Pancreas (tissue), 10 donors: Measurements from ENCODE around the gene SH3BP2. TPM values are rescaled to one million over a fixed set of nuclear protein-coding genes. Genes with fewer than 3 reads are reported as not detected.

Experiments
- ATAC-seq, 4 donors: fragments of 200-7000 bp; cut with Tn5 transposase; one replicate each; pipeline versions ENCODE4 v1.8.0 to v1.9.1; 2020; ENCODE audit warnings: mild to moderate bottlenecking in 4 of 4, moderate library complexity in 4 of 4
- DNase-seq, 6 donors: peaks; one replicate each; pipeline ENCODE4 v3.0.0-alpha.2; 2020
- FAIRE-seq: peaks from 2 replicates; lab custom pipeline; 2012; peaks lifted over from hg19 to GRCh38; lab: Jason Lieb, UNC
- H3K27ac ChIP-seq, 4 donors: fragments of 200-600 bp; sonication (generic); 1 replicate in 3 of 4; 2 replicates in 1 of 4; pipeline versions ENCODE4 v1.5.0 to v1.8.0; 2020
- H3K27me3 ChIP-seq, 4 donors: fragments of 200-600 bp; one replicate each; pipeline ENCODE4 v1.8.0; 2021
- H3K36me3 ChIP-seq, 3 donors: fragments of 200-600 bp; sonication (generic) in 1 of 3; one replicate each; pipeline versions ENCODE4 v1.5.0 to v1.8.0; 2020 to 2021
- H3K4me1 ChIP-seq, 3 donors: fragments of 200-600 bp; one replicate each; pipeline ENCODE4 v1.8.0; 2021
- H3K4me3 ChIP-seq, 4 donors: fragments of 200-600 bp; sonication (generic) in 2 of 4; one replicate each; pipeline versions ENCODE4 v1.5.0 to v1.8.0; 2020 to 2021
- H3K9me3 ChIP-seq, 4 donors: fragments of 200-600 bp; one replicate each; pipeline ENCODE4 v1.8.0; 2021
- CTCF ChIP-seq, 4 donors: fragments of 200-600 bp; sonication (generic) in 3 of 4; IDR thresholded peaks; one replicate each; pipeline versions ENCODE4 v1.5.0 to v1.8.0; 2021; ENCODE audit warnings: antibody characterized with exemption in 4 of 4
- WGBS, 2 donors: extraction: QIAGEN DNeasy Blood & Tissue Kit; methylation state at CpG; one replicate each; pipeline ENCODE4 v1.1.7; 2013; 5-methylcytosine and 5-hydroxymethylcytosine counted together
- intact Hi-C, 3 donors: fragments of 100-400 bp; cut with DNase I; formaldehyde crosslinking; loops; one replicate each; pipeline versions ENCODE4 v1.11.1 to v1.14.2; 2022
- polyA plus RNA-seq, 2 donors: library from polyadenylated mRNA; stranded (reverse); fragments of 200-250 nt; gene quantifications; one replicate each; pipeline ENCODE4 v1.2.3, GENCODE V29; 2013
- total RNA-seq, 6 donors: library from RNA; stranded (reverse); fragmentation: NEBNext Ultra II Directional in 4 of 6; extraction: Animal tissue kit (Norgen Biotek cat#: 25700) in 4 of 6; gene quantifications; one replicate each; pipeline versions ENCODE4 v1.2.1 to v1.2.4, GENCODE V29; 2021 to 2023
- donor health status: healthy with polysubstance abuse.
- donor health status: DM: no; HTN: no; CAD: no; lungs with moderate emphysema.
- donor health status: DM: no; HTN: no; CAD: no.
- donor health status: control.
- donor health status: control.
- donor health status: Bipolar disorder and iron deficiency.
- donor health status: DM: yes; HTN: yes; CAD: no.
- donor health status: DM: no; HTN: no; CAD: no.
- donor health status: DM: no; HTN: no; CAD: no.
- donor health status: DM: yes; HTN: yes; CAD: no.

The SH3BP2 gene
- total and polyA plus RNA-seq, 8 donors: 12.3 to 56.5 (median 27.0) TPM

GRCh38 chr4:2823671-2824328 lies 30.9 kb downstream of the SH3BP2 start:
- DNase-seq (peak in 2 of 6 donors; percentile 45 to 64), FAIRE-seq (no peak), ATAC-seq (peak in 1 of 4 donors; percentile 25)
- 88 to 92% methylated on average over 14 of the region's 14 CpGs for WGBS, 2 donors
- Histone ChIP-seq H3K4me1 (peaks cover 0 to 4% (median 0%) of the 10 kb centered on the region in 3 donors), H3K9me3 (no peaks in the 10 kb centered on the region), H3K4me3 (no peak overlapping the region), H3K36me3 (peaks cover 0 to 13% (median 9%) of the 10 kb centered on the region in 3 donors), H3K27ac (no peak overlapping the region), H3K27me3 (no peaks in the 10 kb centered on the region)
- TF ChIP-seq CTCF (IDR thresholded peaks at IDR 0.05): no peak
- intact Hi-C loops: no loop called here

GRCh38 chr4:2824329-2824835 lies 31.5 kb downstream of the SH3BP2 start:
- DNase-seq (peak in 3 of 6 donors; percentile 34 to 67 (median 51)), FAIRE-seq (no peak), ATAC-seq (no peak)
- Histone ChIP-seq H3K9me3 (no peaks in the 10 kb centered on the region), H3K36me3 (peaks cover 0 to 13% (median 9%) of the 10 kb centered on the region in 3 donors), H3K27me3 (no peaks in the 10 kb centered on the region), H3K4me1 (no peaks in the 10 kb centered on the region), H3K4me3 (no peak overlapping the region), H3K27ac (no peak overlapping the region)
- intact Hi-C loops: no loop called here
- TF ChIP-seq CTCF (IDR thresholded peaks at IDR 0.05): no peak
- 89 to 92% methylated on average over 21 to 24 of the region's 24 CpGs for WGBS, 2 donors

GRCh38 chr4:2824836-2825381 lies 32.0 kb downstream of the SH3BP2 start:
- TF ChIP-seq CTCF (IDR thresholded peaks at IDR 0.05): no peak
- peaks cover 0 to 13% (median 9%) of the 10 kb centered on the region in 3 donors for H3K36me3 ChIP-seq
- no peak for FAIRE-seq

GRCh38 chr4:2825740-2826139 lies 32.9 kb downstream of the SH3BP2 start:
- Histone ChIP-seq H3K4me1 (no peaks in the 10 kb centered on the region), H3K27me3 (no peaks in the 10 kb centered on the region), H3K27ac (no peak overlapping the region), H3K4me3 (no peak overlapping the region), H3K36me3 (peaks cover 0 to 13% (median 9%) of the 10 kb centered on the region in 3 donors), H3K9me3 (no peaks in the 10 kb centered on the region)
- DNase-seq (peak in 3 of 6 donors; percentile 28 to 80 (median 56)), ATAC-seq (no peak), FAIRE-seq (no peak)
- intact Hi-C loops: no loop called here
- WGBS, 2 donors: 87 to 88% methylated on average over 13 of the region's 13 CpGs
- TF ChIP-seq CTCF (IDR thresholded peaks at IDR 0.05): no peak

More at GRCh38 chr4:2824836-2825381, 32.0 kb downstream of the SH3BP2 start:
- ATAC-seq: no peak
- WGBS, 2 donors: 92 to 96% methylated on average over 17 of the region's 17 CpGs
- Histone ChIP-seq H3K4me3 (no peak overlapping the region), H3K4me1 (no peaks in the 10 kb centered on the region), H3K9me3 (no peaks in the 10 kb centered on the region), H3K27ac (no peak overlapping the region), H3K27me3 (no peaks in the 10 kb centered on the region)
- peak in 2 of 6 donors; percentile 20 to 53 for DNase-seq
- intact Hi-C loops: no loop called here
